Measurements from ENCODE around the gene NUDT14.

Gene NUDT14

GRCh38 chr14:105180592-105181548 is at the start of gene NUDT14:
TSS of gene NUDT14 (minus strand) at chr14:105181312. CDS start at chr14:105181209, 103 bp downstream.
- DNase-seq = peak in 30 of 56 donors; percentile 9 to 66 (median 31)

DNA sequence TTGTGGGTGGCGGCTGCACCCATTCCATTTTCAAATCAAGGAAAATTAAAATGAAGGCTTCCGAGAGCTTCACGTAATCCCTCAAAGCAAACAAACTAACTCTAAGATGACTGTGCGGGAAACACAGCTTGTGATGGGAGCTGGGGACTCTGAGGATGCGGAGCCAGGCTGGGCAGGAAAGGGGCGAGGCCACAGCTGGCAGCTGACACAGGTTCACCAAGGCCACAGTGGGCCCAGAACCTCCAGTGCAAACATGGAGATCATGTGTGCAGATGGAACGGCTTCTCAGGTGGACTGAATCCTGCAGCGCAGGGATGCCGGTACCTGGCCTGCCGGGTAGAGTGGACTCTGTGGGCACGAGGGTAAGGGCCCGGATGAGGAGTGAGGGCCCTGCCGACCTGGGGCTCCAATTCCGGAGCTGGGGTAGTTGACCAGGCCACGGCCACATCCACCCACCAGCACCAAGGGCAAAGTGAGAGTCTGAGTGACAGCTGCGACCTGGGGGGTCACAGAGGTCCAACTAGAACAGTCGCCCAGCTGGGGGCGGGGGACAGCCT is 48.1 kb upstream of the NUDT14 start:
- DNase-seq = no peak

DNA sequence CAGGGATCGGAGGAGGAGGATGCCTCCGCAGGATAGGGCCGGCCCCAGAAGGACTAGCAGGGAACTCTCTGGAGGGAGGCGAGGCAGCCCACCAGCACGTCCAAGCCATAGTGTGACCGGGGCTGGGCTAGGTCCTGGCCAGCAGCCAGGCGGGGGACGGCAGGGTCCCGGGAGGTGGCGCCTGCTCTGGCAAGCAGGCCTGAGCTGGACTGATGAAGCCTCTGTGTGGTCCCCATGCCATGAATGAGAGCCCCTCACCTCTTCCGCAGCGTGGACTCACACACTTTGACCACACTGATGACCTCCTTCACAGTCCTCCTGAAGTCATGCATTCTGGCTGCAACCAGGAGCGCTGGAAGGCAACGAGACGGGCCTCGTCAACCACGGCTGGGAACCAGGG is 47.5 kb upstream of the NUDT14 start:
- DNase-seq = no peak

DNA sequence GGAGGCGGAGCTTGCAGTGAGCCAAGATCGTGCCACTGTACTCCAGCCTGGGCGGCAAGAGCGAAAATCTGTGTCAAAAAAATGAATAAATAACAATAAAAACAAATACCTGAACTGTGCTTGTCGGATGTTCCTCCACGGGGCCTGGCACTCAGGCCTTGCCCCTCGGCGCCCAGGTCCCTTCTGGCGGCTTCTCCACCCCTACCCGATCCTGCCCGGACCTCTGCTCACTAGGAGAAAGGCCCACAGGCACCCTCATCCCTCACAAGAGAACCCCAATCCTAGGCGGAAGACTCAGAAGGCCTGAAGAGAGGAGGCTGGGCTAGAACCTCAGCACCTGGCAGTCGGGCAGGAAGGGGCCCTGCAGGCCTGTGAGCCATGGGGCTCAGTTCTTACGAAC is 46.2 kb upstream of the NUDT14 start:
- no peak for DNase-seq

GRCh38 chr14:105226198-105226597 is 45.1 kb upstream of the NUDT14 start:
- no peak for DNase-seq

GRCh38 chr14:105224845-105225570 is 43.9 kb upstream of the NUDT14 start:
- DNase-seq = no peak

- DNase-seq = no peak
These were observed 42.8 kb upstream of the NUDT14 start for GRCh38 chr14:105223770-105224544.

DNA sequence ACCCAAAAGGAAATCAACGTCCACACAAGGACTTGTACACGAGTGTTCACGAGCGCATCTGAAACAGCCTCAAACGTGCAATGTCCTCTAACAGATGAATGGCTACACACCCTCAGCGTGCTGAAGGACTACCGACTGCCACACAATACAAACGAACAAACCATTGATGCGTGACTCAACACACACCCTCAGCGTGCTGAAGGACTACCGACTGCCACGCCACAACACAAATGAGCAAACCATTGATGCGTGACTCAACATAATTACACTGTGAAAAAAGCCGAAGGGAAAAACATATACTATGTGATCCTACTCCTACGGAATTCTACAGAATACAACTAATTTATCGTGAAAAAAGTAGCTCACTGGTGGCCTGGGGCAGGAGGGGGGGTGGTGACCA is 42.1 kb upstream of the NUDT14 start:
- DNase-seq = no peak

GRCh38 chr14:105221598-105222178 is 40.6 kb upstream of the NUDT14 start:
- no peak for DNase-seq

GRCh38 chr14:105220699-105221597 is 39.8 kb upstream of the NUDT14 start:
- no peak for DNase-seq

GRCh38 chr14:105219753-105220152 is 38.6 kb upstream of the NUDT14 start:
- DNase-seq = no peak

DNA sequence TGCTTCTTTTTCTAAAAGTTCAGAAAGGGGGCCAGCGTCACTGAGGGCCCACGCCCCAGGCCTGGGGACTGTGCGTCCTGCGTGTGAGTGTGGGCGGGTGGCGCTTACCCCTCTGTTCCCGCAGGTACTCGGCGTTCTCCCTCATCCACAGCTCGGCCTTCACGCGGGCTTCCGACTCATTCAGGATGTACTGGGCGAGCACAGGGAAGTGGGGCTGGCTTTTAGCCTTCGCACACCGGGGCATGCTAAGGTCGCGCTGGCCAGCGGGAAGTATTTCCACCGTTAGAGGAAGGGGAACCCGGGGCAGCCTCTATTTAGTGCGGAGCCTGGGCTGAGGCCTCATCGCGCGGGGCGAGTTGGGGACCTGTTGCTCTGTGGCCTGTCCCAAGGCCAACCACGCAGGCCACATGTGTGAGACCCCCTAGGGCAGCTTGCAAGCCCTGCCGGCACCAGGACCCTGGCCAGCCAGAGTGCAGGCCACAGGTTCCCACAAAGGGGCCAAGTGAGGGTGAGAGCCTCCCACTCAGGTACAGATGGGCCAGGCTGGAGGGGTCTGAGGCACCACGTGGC is 38.0 kb upstream of the NUDT14 start:
- DNase-seq = no peak

DNA sequence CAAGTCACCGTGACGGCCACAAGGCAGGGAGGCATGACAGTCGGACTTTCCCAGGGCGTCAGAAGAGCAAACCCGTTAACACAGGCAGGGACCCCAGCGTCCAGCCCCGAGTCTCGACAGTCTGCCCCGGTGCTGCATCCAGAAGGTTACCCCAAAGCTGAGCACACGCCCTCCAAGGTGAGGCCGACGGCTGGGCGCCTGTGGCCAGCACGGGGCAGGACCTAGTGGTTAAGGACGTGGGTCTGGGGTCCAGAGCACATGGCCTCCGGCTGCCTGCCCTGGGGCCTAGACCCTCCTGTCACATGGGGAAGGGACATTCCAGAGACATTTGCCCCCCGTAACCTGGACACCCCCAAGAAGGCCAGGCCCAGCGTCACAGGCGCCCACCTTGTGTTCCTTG is 37.5 kb upstream of the NUDT14 start:
- DNase-seq = no peak

- DNase-seq = no peak
These were observed 36.7 kb upstream of the NUDT14 start for GRCh38 chr14:105217774-105218173.

DNA sequence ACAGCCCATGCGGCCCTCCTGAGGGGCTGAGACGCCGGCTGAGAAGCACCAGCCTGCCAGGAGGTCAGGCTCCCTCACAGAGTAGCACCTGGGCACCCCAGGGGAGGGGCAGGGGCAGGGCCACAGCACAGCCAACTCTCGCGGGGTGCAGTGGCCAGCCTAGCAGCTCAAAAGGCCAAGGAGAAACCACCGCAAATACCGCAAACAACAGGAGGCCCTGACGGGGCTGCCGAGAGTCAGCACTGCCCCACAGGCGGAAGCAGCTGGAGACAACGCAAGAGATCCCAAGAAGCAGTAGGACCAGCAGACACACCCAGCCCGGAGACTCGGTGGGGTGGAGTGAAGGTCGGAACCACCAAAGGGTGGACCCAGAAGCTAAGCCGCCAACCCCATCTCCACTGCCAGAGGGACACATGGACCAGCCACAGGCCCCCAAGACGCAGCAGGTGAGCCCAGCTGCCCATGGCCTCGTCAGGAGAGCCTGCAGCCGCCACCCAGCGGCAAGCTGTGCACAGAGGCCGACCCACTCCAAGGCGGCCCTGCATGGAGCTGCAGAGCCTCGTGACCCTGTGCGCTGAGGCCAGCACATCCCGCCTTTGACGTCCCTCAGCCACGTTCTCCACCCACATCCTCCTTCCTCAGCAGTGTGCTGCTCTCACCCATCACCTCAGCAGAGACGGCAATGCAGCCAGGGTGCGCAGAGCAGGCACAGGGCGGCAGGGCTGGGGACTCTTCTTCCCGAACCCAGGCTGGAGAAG is 35.6 kb upstream of the NUDT14 start:
- no peak for DNase-seq

DNA sequence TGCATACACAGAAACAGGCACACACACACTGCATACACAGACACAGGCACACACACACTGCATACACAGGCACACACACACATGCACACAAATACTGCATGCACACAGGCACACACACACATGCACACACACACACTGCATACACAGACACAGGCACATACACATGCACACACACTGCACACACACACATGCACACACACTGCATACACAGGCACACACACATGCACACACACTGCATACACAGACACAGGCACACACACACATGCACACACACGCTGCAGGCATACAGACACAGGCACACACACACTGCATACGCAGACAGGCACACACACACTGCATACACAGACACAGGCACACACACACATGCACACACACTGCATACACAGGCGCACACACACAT is 34.5 kb upstream of the NUDT14 start:
- no peak for DNase-seq

DNA sequence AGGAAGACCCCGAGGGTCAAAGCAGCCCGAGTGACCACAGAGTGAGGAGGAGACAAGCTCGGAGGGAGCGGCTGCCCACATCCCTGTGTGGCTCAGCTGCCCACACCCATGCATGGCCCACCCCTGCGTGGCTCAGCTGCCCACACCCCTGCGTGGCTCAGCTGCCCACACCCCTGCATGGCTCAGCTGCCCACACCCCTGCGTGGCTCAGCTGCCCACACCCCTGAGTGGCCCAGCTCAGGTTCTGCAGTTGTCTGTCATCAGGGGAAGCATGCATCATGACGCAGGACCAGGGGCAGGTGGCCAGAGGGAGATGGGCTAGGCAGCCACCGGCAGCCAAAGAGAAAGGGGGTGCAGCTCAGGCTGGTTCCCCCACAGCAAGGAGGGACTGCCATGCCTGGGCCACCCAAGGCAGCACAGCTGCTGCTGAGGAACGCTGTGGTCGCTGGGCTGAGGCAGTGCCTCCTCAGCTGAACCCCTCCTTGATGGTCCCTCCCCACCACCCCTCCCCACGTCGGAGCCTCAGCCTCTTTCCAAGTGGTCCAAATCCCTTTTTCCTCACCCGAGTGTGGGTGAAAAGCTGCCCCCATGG is 33.3 kb upstream of the NUDT14 start:
- DNase-seq = no peak

- no peak for DNase-seq
These were observed 32.2 kb upstream of the NUDT14 start for GRCh38 chr14:105213361-105213760.
